K562 (cell line): Measurements from ENCODE around the gene VMA21. TPM values are rescaled to one million over a fixed set of nuclear protein-coding genes. Genes with fewer than 3 reads are reported as not detected.

Source experiments
- FOXA1 ChIP-seq: fragments of 450-650 bp; IDR thresholded peaks from 2 replicates; pipeline ENCODE4 v1.6.1; 2016; ENCODE audit warnings: mild to moderate bottlenecking, borderline replicate concordance
- ILK ChIP-seq: fragments of 450-650 bp; IDR thresholded peaks from 2 replicates; pipeline ENCODE4 v1.6.1; 2016; ENCODE audit warnings: missing genetic modification characterization, low read depth, mild to moderate bottlenecking, missing compliant biosample characterization, moderate library complexity, borderline replicate concordance
- OTX1 ChIP-seq: fragments of 450-650 bp; formaldehyde crosslinking; IDR thresholded peaks from 2 replicates; pipeline ENCODE4 v1.4.0; 2022; ENCODE audit warnings: mild to moderate bottlenecking
- POLR2A ChIP-seq: fragments of 450-650 bp; conservative IDR thresholded peaks from 2 replicates; pipeline ENCODE4 v1.6.1; 2016
- RBM39 ChIP-seq: fragments of 200-400 bp; formaldehyde crosslinking; optimal IDR thresholded peaks from 2 replicates; pipeline ENCODE3; 2018; ENCODE audit warnings: low read depth, low read length
- SMAD3 ChIP-seq: fragments of 450-650 bp; formaldehyde crosslinking; conservative IDR thresholded peaks from 2 replicates; pipeline ENCODE4 v1.4.0; 2020; ENCODE audit warnings: mild to moderate bottlenecking
- TBP ChIP-seq: optimal IDR thresholded peaks from 2 replicates; pipeline ENCODE3; 2011; ENCODE audit warnings: low read depth, low read length, improper control_type of control experiment
- ZNF12 ChIP-seq: sonication (generic); formaldehyde crosslinking; IDR thresholded peaks from 2 replicates; pipeline ENCODE4 v1.4.0; 2020; ENCODE audit warnings: mild to moderate bottlenecking, missing genetic modification reagents
- ZNF589 ChIP-seq: fragments of 200-800 bp; sonication (Bioruptor generic); IDR thresholded peaks from 2 replicates; pipeline ENCODE4 v1.6.1; 2016; ENCODE audit warnings: low read depth, missing genetic modification characterization, missing compliant biosample characterization
- polyA plus RNA-seq, 8 experiments: library from polyadenylated mRNA; depleted of rRNA in 4 of 8; stranded (reverse) in 5 of 8; unstranded in 3 of 8; fragments of >200 nt; fragmentation: Nextera tagmentation in 2 of 8; fragmentation: Illumina TruSeq in 1 of 8; extraction: Ambion mirVana in 2 of 8; extraction: Trizol in 1 of 8; gene quantifications; 2 replicates each; pipeline versions ENCODE4 v1.2.1 to v1.2.3, GENCODE V29; 2011 to 2014; ENCODE audit warnings: inconsistent platforms in 1 of 8, missing spikeins in 1 of 8
- total RNA-seq, 7 experiments: library from RNA; depleted of rRNA in 6 of 7; stranded (reverse); fragments of >200 nt in 6 of 7; fragmentation: Illumina TruSeq in 2 of 7; extraction: Trizol in 2 of 7; gene quantifications; 2 replicates each; pipeline versions ENCODE4 v1.2.1 to v1.2.3, GENCODE V29; 2011 to 2021; ENCODE audit warnings: low replicate concordance in 1 of 7
- TF ChIP-seq, protein P1 (sequence below), 2 experiments: IDR thresholded peaks; 2 replicates each; pipeline ENCODE4 v1.6.1; 2011; ENCODE audit warnings: borderline replicate concordance in 1 of 2, control low read depth in 1 of 2, low read depth in 1 of 2, low read length in 1 of 2, mild to moderate bottlenecking in 1 of 2, mixed read lengths in 1 of 2, moderate library complexity in 1 of 2; ENCODE audit not compliant: insufficient read depth in 1 of 2, insufficient read length in 1 of 2, poor library complexity in 1 of 2, severe bottlenecking in 1 of 2; ENCODE audit errors: extremely low read depth in 1 of 2
- TF ChIP-seq, protein P2 (sequence below), 3 experiments: fragments of 200-800 bp in 1 of 3; fragments of 250-450 bp in 1 of 3; fragments of 450-650 bp in 1 of 3; sonication (Bioruptor Pico) in 1 of 3; sonication (Bioruptor generic) in 1 of 3; formaldehyde crosslinking in 1 of 3; IDR thresholded peaks; 2 replicates each; pipeline versions ENCODE4 v1.6.1 to v1.8.0; 2016 to 2022; ENCODE audit warnings: mild to moderate bottlenecking in 2 of 3, missing genetic modification characterization in 2 of 3, missing compliant biosample characterization in 1 of 3, moderate library complexity in 1 of 3
- TF ChIP-seq, protein P3 (sequence below): fragments of 250-450 bp; sonication (Bioruptor Pico); IDR thresholded peaks from 2 replicates; pipeline ENCODE4 v1.9.0; 2021; ENCODE audit warnings: mild to moderate bottlenecking, inconsistent platforms
- TF ChIP-seq, protein P4 (sequence below): fragments of 200-800 bp; sonication (Bioruptor generic); IDR thresholded peaks from 2 replicates; pipeline ENCODE4 v1.6.1; 2016; ENCODE audit warnings: missing genetic modification characterization, missing compliant biosample characterization

The VMA21 gene
- total and polyA plus RNA-seq, 9 of the 15 experiments (the other 6 are each of a cell fraction or from before 2014, with no cell fraction given): 17.5 to 101 (median 47.5) TPM

DNA sequence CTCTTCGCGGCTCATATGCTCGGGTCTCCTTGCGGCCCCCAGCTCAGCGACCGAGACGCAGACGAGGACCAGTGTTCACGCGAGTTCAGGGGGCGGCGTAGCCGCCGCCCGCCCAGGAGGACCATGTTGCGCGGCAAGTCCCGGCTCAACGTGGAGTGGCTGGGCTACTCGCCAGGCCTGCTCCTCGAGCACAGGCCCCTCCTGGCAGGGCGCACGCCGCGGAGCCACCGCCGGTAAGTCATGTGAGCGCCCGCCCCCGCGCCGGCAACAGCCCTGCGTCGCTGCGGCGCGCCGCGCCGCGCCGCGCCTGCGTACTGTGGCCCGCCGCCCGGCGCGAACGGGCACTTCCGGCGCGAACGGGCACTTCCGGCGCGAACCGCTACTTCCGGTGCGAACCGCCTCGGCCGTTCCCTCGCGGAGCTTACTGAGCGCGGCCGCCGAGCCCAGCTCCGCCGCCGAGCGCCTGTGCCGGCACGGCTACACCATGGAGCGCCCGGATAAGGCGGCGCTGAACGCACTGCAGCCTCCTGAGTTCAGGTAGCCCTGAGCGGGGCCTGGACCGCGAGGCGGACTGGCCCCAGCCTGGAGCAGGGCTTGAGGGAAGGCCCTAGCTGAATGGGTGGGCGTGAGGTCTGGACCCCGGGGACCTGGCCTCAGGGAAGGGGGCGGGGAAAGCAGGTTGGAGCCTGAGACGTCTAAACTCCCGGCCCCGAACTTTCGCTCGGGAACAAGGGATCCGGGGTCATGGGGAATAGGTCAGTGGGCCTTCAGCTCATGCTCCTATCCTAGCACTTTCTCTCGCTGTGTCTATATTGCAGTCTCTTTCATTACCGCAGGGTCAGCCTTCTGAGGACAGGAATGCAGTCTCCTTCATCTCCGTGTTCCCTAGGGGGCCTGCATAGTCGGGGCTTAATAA lies at the start of gene VMA21 (continued):
- TF ChIP-seq, protein P1, sequence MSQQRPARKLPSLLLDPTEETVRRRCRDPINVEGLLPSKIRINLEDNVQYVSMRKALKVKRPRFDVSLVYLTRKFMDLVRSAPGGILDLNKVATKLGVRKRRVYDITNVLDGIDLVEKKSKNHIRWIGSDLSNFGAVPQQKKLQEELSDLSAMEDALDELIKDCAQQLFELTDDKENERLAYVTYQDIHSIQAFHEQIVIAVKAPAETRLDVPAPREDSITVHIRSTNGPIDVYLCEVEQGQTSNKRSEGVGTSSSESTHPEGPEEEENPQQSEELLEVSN (IDR thresholded peaks at IDR 0.05; ENCODE audit: borderline replicate concordance in 1 of 2, extremely low read depth in 1 of 2, insufficient read depth in 1 of 2, insufficient read length in 1 of 2, low read depth in 1 of 2, low read length in 1 of 2, poor library complexity in 1 of 2, severe bottlenecking in 1 of 2): peak; percentile 90 to 98
- TF ChIP-seq RBM39: no peak
- no peak for TF ChIP-seq FOXA1
- TF ChIP-seq, protein P2, sequence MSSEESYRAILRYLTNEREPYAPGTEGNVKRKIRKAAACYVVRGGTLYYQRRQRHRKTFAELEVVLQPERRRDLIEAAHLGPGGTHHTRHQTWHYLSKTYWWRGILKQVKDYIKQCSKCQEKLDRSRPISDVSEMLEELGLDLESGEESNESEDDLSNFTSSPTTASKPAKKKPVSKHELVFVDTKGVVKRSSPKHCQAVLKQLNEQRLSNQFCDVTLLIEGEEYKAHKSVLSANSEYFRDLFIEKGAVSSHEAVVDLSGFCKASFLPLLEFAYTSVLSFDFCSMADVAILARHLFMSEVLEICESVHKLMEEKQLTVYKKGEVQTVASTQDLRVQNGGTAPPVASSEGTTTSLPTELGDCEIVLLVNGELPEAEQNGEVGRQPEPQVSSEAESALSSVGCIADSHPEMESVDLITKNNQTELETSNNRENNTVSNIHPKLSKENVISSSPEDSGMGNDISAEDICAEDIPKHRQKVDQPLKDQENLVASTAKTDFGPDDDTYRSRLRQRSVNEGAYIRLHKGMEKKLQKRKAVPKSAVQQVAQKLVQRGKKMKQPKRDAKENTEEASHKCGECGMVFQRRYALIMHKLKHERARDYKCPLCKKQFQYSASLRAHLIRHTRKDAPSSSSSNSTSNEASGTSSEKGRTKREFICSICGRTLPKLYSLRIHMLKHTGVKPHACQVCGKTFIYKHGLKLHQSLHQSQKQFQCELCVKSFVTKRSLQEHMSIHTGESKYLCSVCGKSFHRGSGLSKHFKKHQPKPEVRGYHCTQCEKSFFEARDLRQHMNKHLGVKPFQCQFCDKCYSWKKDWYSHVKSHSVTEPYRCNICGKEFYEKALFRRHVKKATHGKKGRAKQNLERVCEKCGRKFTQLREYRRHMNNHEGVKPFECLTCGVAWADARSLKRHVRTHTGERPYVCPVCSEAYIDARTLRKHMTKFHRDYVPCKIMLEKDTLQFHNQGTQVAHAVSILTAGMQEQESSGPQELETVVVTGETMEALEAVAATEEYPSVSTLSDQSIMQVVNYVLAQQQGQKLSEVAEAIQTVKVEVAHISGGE (CRISPR knock-in tag; IDR thresholded peaks at IDR 0.05): peak in 1 of 3 experiments; percentile 83; a peak in 2 of 6 replicates
- TF ChIP-seq TBP: peak; percentile 23
- TF ChIP-seq OTX1 (CRISPR knock-in tag): no peak
- TF ChIP-seq, protein P3, sequence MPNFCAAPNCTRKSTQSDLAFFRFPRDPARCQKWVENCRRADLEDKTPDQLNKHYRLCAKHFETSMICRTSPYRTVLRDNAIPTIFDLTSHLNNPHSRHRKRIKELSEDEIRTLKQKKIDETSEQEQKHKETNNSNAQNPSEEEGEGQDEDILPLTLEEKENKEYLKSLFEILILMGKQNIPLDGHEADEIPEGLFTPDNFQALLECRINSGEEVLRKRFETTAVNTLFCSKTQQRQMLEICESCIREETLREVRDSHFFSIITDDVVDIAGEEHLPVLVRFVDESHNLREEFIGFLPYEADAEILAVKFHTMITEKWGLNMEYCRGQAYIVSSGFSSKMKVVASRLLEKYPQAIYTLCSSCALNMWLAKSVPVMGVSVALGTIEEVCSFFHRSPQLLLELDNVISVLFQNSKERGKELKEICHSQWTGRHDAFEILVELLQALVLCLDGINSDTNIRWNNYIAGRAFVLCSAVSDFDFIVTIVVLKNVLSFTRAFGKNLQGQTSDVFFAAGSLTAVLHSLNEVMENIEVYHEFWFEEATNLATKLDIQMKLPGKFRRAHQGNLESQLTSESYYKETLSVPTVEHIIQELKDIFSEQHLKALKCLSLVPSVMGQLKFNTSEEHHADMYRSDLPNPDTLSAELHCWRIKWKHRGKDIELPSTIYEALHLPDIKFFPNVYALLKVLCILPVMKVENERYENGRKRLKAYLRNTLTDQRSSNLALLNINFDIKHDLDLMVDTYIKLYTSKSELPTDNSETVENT (CRISPR knock-in tag): 0 out of 2 replicates have a peak, but pooled peaks have one; percentile 3
- TF ChIP-seq POLR2A: peak; percentile 84
- no peak for TF ChIP-seq ILK (tag)
- 0 out of 2 replicates have a peak, but pooled peaks have one; percentile 33 for TF ChIP-seq ZNF12 (CRISPR knock-in tag)
- peak; percentile 73; the same call in 1 of the 2 replicates for TF ChIP-seq ZNF589 (CRISPR knock-in tag)
- peak; percentile 59; the same call in 1 of the 2 replicates for TF ChIP-seq SMAD3 (CRISPR knock-in tag)
- TF ChIP-seq, protein P4, sequence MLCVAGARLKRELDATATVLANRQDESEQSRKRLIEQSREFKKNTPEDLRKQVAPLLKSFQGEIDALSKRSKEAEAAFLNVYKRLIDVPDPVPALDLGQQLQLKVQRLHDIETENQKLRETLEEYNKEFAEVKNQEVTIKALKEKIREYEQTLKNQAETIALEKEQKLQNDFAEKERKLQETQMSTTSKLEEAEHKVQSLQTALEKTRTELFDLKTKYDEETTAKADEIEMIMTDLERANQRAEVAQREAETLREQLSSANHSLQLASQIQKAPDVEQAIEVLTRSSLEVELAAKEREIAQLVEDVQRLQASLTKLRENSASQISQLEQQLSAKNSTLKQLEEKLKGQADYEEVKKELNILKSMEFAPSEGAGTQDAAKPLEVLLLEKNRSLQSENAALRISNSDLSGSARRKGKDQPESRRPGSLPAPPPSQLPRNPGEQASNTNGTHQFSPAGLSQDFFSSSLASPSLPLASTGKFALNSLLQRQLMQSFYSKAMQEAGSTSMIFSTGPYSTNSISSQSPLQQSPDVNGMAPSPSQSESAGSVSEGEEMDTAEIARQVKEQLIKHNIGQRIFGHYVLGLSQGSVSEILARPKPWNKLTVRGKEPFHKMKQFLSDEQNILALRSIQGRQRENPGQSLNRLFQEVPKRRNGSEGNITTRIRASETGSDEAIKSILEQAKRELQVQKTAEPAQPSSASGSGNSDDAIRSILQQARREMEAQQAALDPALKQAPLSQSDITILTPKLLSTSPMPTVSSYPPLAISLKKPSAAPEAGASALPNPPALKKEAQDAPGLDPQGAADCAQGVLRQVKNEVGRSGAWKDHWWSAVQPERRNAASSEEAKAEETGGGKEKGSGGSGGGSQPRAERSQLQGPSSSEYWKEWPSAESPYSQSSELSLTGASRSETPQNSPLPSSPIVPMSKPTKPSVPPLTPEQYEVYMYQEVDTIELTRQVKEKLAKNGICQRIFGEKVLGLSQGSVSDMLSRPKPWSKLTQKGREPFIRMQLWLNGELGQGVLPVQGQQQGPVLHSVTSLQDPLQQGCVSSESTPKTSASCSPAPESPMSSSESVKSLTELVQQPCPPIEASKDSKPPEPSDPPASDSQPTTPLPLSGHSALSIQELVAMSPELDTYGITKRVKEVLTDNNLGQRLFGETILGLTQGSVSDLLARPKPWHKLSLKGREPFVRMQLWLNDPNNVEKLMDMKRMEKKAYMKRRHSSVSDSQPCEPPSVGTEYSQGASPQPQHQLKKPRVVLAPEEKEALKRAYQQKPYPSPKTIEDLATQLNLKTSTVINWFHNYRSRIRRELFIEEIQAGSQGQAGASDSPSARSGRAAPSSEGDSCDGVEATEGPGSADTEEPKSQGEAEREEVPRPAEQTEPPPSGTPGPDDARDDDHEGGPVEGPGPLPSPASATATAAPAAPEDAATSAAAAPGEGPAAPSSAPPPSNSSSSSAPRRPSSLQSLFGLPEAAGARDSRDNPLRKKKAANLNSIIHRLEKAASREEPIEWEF: no peak
